HG02970 (cell line): ENCODE measurements around the gene MPEG1.
A peak's percentile ranks its signal among the peaks of the same experiment; 100 is the strongest.

ENCODE experiments used
- ATAC-seq: cut with Tn5 transposase; IDR thresholded peaks from one replicate; pipeline ENCODE4 v1.9.1; 2021; ENCODE audit warnings: mild to moderate bottlenecking, moderate library complexity, moderate number of reproducible peaks; ENCODE audit not compliant: unreplicated experiment, low FRiP score

Gene MPEG1

DNA sequence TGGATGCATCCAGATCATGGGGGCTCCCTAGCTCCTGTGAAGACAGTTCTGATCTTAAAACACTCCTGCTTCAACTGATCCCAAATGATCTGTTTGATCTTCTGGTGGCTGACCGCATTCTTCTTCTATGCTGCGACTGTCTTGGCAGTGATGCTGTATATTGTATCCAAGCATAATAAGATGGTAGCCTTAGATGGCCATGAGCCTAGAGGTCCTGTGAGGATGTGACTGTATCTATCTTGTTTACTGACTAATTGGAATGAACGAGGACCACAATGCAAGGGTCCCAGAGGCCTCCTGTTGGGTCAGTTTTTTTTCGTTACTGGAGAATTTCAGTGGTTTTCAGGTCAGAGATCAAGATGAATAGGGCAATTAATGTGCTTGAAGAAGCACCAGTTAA lies 7.1 kb upstream of the MPEG1 start:
- no peak for ATAC-seq

DNA sequence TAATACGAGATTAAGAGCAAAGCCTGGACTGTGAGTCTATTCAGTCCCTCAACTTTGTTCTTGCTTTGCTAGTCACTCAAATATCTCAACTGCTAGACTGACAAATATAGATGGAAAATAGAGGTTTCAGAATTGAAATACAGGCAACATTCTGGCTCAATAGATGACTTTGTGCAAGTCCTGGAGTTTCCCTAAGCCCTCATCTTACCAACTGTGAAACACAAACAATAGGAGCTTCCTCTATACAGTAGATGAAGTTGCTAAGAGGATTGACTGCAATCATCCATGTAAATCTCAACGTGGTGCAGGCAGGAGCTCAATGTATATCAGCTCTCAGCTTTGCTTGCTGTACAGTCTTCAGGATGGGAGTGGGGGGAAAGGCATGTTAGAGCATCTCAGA lies 6.2 kb upstream of the MPEG1 start:
- no peak for ATAC-seq

DNA sequence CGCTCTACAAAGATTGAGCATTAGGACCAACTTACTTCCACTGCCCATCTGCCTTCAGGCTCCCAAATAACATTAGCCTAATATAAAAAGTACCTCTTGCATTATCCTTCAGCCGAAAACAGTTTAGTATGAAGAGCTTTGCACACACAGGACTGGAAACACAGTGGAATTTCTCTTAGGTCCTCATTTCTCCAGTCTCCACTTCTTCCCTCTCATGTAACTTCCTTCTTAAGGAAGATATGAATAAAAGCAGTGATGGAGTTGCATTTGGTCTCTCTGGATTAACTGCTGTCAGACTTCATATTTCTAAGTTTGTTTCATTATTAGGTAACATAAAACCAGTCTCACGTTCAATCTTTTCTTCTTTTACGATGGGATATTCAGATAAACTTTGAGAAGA lies 5.6 kb upstream of the MPEG1 start:
- no peak for ATAC-seq

DNA sequence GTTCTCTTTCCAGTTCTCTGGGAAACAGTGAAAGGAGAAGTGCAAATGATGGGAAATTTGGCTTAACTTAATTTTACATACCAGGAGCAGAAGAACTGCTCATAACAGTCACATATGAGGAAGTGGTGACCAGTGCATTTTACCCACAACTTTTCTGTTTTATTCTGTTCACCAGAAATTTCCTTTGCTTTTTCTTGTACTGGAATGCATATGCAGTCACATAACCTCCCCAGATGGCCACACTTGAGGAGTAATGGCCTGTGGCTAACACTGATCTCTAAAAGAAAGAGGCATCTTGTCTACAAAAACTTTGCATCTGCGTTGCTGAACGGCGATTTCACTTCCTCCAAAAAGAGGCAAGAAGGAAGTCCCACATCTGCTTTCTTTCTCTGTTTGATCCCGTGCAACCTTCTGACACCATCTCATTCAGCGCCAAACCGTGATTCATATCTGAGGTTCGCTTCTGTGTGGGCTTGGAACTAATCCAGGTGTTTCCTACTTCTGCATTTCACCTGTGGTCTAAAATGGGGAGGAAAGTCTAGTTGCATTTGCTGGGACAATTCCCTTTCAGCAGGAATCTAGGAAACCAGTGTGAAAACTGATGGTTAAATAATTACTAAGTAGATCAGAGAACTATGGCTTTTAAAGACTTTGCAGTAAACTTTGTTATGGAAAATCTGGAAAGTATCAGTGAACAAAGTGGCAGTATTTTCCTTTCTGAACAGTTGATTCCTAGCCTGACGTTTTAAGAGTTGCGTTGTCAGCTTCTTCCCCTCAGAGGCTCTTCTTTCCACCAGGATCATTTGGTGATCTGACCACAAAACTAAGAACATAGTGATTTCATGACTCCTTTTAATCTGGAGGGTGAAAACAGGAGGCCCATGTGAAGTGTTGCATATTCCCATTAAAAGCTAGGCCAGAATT lies 4.2 kb upstream of the MPEG1 start:
- ATAC-seq: peak; percentile 79

DNA sequence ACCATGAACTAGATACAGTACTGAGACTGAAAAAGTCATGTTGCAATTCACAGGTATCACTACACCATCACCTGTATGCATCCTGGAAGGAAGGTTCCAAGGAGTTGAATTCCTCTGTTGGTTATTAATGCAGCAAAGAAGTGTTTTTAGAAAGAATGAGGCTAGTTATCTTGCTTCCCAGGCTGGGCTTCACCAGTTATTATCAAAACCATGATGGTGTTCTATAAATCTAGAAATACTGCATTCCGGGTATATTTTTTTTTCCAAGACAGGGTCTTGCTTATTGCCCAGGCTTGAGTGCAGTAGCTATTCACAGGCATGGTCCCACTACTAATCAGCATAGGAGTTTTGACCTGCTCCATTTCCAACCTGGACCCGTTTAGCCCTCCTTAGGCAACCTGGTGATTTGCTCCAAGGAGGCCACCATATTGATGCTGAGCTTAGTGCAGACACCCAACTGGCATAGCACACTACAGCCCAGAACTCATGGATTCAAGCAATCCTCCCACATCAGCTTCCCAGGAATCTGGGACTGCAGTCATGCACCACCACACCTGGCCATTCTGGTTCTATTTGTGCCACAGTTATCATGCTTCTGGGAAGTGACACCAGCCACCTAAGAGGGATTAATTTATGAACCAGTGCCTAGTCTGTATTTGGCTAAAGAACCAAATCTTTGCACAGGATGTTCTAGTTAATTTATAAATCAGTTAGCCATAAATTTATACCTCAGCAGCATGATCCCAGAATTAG lies 1.6 kb upstream of the MPEG1 start:
- ATAC-seq: no peak

DNA sequence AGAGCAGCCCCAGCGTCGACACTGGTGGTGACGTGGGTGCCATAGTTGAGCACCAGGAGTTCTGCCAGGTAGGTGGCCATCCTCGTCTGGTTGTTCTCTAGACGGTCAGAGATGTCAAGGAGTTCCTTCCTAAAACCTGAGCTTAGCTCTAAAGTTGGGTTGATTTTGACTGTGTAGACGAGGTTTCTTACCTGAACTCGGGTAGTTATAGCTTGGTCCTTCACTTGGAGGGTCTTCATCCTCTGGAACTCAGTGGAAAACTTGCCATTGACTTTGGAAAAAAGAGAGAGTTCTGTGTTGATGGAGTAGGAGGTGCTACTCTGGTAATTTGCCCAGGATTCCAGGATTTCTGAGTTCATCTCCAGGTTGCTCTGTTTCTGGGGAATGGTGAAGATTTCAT lies 505 bp downstream of the MPEG1 start:
- no peak for ATAC-seq

DNA sequence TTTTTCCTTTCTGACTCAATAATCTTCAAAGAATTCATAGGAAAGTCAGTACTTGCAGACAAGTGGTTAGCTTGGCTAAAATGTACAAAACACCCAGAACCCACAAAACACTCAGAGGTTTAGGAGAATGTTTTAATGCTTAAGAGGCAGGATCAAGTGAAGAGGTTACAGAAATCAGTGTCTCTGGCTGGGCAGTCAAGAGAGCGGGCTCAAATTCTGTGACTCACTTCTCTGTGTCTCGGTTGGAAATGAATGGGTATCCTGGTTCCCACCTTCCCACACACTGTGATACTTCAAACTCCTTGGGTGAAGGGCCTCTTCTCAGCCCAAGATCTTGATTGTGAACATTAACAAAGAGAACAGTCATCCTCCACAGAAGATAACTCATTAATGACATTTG lies 3.8 kb downstream of the MPEG1 start:
- no peak for ATAC-seq

DNA sequence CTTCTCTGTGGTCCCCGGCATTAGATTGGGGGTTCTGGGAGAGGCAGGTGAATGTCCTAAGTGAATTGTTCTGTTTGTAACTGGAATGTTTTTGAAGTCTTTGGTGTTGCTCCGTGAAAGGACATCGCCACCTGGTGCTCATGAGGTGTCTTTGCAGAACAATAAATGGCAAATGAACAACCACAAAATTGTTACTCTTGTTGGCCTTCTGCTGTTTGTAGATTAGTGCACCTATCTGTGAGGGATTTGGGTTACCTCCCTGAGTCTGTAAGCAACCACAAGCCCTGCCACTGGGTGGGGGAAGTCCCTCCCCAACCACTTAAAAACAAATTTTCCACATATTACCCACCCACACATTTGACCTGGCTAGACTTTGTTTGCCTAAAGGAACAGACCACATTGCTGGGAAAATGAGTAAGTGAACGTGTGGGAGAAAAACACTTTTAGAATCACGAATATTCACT lies 4.7 kb downstream of the MPEG1 start:
- peak; percentile 47 for ATAC-seq

DNA sequence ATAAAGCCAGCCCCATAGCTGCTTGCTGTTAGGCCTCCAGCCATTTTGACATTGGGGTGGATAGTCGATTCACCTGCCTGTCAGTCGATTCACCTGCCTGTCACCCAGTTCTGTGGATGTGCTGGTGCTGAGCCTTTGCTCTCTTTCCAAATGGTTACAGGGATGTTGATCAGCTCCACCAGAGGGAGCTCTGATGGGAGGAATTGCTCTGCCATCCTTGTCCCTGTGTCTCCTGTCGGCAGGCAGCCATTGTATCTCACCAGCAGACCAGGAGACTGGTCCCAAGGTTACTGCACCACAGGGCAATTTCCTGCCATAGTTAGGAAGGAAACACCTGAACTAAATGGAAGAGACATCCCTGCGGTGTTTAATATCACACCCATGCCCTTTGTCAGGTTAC lies 6.1 kb downstream of the MPEG1 start:
- no peak for ATAC-seq

DNA sequence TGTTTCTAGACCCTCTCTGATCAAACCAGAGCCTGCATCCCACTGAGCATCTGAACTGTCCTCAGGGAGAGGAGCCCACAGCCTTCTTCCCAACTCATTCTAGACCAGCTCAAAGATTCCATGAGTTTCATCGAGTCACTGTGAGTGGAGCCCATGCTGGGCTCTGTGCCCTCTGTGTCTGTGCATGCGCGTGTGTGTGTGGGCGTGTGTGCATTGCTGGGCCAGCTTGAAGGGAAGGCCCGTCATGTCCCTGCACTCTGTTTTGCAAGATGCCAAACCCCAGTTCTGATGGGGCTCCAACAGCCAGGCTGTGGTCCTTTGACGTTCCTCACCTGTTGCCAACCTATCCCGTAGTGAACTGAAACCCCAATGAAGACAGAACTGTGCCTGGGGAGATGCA lies 7.1 kb downstream of the MPEG1 start:
- ATAC-seq: no peak

DNA sequence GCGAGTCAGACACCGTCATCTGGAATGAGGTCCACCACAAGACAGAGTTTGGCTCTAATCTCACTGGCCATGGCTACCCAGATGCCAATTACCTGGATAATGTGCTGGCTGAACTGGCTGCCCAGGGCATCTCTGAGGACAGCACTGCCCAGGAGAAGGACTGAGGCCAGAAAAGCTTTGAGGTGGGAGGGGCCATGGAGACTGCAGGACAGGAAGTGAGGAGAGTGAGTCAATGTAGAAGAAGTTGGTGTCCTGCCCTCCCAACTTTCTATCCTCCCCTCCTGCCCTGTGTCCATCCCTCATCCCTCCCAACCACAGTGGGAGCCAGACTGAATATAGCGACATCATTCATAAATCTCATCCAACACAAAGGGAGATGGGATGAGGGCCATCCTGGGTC lies 8.0 kb downstream of the MPEG1 start:
- ATAC-seq: no peak

DNA sequence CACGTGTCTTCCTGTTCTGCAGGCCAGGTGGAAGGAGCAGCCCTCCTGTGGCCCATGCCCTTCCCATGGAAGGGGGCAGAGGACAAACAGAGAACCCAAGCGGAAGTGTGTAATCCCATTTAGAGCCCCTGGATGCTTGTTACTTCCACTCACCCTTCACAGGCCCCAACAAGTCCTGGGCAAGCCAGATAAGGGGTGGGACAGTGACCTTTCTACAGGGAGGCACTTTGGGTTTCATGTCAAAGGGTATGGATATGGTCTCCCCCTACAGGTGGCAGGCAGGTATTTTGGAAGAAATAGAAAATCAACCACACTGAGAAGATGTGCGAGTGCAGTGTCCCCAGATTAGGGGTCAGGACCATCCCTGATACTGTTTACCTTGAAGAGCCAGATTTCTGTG lies 11.4 kb downstream of the MPEG1 start:
- no peak for ATAC-seq

DNA sequence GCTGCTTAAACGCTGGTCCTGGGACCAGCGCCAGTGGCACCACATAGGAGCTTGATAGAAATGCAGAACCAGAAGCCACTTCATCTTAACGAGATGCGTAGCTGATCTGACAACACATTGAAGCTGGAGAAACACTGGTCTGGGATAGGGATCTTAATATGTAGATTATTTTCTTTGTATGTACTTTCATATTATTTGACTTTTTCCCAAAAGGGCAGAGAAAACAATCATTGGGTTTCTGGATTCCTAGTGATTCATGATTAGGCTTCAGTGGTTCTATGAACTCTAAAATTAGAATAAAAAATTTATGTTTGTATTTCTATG lies 12.3 kb downstream of the MPEG1 start:
- ATAC-seq: peak; percentile 32

DNA sequence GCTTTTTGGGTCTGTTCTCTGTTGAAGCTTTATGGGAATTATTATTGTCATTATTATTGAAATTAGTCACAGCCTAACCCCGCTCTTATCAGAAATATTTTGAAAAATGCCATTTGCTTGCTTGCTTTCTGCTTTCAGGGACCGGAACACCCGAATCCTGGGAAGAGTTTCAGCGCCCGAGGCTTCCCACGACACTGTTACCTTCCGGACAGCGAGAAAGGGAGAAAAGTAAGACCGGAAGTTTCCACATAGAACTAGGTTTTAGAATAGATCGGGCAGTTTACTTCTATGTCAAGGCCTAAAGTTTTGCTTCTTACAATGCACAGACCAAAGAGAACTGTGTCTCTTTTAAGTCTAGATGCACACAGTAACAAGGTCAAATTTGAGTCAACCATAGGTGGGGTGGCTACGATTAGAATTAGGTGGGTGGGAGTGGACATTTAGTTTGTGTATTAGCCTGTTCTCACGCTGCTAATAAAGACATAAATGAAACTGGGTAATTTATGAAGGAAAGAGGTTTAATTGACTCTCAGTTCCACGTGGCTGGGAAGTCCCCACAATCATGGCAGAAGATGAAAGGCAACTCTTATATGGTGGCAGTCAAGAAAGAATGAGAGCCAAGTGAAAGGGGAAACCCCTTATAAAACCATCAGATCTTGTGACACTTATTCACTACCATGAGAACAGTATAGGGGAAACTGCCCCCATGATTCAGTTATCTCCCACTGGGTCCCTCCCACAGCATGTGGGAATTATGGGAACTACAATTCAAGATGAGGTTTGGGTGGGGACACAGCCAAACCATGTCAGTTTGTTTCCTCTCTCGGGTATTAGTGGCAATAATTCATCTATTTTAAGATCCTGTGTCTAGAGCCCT lies 12.9 kb downstream of the MPEG1 start:
- ATAC-seq: peak; percentile 64

DNA sequence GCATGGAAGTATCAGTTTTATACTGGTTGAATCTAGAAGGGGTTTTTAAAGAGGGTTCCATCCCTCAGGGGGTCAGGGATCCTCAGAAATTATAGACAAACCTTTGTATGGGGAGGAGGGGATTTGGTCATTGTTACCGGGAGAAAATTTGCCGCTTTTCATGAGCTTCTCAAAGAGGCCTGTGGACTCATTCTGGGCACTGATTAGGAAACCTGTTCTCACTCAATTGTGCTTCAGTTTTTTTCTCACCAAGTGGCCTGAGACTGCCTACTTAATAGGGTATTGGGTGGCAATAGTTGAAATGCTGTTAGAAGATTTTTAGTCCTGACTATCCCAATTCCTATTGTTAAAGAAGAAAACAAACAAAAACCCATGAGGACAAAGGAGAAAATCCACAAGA lies 14.0 kb downstream of the MPEG1 start:
- no peak for ATAC-seq

DNA sequence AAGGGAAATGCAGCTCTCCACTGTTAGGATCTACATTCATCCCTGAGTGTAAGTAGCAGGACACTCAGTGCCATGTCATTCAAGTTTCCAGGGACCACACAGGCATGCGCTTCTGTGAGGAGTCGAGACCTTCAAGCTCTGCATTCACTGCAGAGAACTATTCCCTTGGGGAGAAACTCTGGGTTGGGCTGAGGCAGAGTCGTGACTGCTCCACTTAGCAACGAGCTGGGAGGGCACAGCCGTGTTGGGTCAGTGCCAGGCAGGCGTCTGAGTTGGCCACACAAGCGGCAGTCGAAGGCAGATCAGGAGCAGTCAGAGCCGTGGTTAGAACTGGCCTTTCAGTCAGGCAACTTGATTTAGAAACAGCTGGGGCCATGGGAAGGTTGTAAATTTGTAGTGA lies 14.7 kb downstream of the MPEG1 start:
- ATAC-seq: no peak

DNA sequence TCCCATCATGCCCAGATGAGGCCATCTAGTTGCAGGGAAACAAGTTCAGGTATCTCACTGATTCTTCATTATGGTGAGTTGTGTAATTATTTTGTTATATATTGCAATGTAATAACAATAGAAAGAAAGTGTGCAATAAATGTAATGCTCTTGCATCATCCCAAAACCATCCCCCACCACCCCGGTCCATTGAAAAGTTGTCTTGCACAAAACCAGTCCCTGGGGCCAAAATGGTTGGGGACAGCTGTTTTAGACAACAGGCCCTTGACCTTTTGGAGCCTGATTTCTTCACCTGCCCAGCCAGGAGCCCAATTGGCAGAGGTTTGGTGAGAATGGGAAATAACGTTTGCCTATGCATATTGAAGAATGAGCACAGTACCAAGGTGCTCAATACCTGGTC lies 15.9 kb downstream of the MPEG1 start:
- no peak for ATAC-seq

DNA sequence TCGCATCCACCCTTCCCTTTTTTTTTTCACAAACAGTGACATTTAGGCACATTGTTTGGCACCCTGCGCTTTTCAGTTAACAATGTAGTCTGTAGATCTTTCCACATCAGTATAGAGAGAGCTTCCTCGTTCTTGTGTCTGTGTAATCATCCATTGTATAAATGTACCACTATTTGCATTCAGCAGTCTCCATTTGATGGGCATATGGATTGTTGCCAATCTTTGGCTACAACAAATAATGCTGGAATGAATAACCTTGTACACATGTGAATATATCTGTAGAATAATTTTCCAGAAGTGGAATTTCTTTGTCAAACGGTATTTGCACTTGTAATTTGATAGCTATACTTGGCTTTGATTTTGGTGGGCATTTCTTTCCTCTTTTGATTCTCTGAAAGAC lies 17.1 kb downstream of the MPEG1 start:
- ATAC-seq: no peak

DNA sequence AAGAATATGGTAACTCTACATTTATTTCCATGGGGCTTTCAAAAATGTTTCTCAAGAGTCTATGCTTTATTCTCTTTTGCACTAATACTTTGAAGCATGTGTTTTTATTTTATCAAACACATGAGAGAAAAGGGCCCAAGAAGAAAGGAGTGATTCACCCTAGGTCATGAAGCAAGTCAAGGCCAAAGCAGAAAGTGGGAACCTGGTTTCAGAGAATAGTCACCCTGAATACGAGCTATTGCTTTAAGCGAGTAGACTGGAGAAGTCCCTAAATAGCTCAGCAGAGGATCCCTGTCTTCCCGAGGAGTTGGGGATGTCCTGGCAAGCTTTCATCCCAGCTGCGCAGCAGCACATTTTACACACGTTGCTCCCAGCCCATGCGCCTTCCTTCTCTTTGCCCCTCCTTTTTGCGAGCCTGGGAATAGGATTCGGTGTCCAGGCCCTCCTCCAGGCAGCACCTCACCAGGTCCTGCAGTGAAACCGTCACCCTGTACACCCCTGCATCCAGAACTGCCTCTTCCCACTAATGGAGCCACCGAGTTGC lies 19.1 kb downstream of the MPEG1 start:
- no peak for ATAC-seq

DNA sequence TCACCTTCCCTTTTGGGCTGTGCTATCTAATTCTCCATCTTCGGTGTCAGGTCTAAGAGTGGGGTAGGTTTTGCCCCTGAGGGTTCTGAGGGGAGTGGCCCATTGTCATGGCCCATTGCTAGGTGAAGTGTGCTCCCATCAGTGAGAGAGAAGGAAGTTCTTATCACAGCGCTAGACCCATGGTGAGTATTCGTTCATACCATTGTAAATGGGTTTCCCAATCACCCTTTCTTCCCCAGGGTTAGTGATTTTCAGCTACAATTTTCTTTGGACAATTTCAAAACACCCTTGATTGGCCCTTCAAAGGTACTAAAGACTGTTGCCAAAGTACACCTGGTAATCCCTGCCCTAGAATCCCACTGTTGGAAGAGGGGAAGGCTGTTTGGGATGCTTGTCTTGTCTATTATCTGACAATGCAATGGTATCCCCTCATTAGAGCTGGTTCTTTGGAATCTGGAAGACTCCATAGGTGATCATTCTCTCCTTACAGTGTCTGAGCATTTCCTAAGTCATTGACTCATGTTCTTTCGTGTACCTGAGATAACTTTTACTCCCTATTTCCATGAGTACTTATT lies 20.2 kb downstream of the MPEG1 start:
- no peak for ATAC-seq
